NCI-H2196 treated with DMSO at 0.1 percent for 48 hours (cell line): ENCODE data around the gene GRM6.

Experiments
- DNase-seq: peaks from one replicate; lab custom pipeline; 2025; ENCODE audit not compliant: unreplicated experiment; lab: John Stamatoyannopoulos, UW

GRM6 gene

DNA sequence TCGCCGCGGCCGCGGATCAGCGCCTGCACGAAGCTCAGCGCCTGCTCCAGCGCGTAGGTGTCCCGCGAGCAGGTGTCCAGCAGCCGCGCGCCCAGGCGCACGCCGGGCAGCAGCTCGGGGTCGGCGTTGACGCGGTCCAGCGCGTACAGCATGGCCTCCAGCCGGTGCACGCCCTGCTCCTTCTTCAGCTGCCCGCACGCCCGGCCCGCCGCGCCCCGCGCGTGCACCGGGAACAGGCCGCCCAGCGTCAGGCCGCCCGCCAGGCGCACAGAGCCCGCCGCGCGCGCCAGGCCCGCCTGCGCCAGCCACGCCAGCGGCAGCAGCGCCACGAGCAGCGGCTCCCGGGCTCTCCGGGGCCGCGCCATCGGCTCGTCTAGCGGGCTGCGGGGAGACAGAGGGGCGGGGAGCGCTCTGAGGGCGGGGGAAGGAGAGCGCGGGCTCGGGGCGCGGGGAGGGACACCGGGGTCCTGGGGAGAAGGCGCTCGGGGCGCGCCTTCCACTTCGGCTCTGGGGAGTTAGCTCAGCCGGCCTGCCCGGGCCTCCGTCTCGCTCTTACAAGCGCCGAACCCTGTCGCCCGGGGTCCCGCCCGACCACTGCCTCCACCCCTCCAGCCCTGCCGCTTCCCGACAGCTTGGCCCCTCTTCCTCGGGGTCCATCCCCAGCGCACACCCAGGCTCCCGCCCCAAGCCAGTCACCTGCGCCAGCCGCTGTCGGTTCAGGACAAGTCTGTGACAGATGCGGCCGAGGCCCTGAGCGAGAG lies at the start of gene GRM6:
TSS of gene GRM6 (minus strand) at position 741 of the 761 bp plus-strand sequence. CDS start at position 365, 376 bp downstream.
- DNase-seq = no peak

DNA sequence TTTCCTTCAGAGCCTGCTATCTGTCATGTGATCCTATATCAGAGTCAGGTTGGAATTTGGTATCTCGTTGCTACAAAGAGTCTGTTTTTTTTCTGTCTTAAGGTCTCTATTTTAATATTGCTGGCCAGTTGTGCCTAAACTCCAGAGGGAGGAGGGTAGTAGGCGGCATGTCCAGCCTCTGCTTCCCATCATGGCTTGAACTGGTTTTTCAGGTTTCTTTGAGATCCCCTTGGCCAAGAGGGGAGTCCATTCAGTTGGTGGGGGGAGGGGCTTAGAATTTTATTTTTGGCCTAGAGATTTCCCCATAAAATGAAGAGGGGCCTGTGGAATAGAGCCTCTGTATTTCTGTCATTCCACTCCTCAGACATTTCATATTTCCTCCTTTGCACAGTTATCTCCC lies 49.6 kb upstream of the GRM6 start:
- DNase-seq = no peak

DNA sequence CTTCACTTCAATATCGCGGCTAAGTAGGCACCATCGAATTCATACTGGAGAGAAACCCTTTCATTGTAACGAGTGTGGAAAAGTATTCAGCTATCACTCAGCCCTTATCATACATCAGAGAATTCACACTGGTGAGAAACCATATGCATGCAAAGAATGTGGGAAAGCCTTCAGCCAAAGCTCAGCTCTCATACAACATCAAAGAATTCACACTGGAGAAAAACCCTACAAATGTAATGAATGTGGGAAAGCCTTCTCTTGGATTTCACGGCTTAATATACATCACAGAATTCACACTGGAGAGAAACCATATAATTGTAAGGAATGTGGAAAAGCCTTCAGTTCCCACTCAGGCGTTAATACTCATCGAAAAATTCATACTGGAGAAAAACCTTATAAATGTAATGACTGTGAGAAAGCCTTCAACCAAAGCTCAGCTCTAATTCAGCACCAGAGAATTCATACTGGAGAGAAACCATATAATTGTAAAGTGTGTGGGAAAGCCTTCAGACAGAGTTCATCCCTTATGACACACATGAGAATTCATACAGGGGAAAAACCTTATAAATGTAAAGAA lies 38.0 kb upstream of the GRM6 start:
- no peak for DNase-seq

DNA sequence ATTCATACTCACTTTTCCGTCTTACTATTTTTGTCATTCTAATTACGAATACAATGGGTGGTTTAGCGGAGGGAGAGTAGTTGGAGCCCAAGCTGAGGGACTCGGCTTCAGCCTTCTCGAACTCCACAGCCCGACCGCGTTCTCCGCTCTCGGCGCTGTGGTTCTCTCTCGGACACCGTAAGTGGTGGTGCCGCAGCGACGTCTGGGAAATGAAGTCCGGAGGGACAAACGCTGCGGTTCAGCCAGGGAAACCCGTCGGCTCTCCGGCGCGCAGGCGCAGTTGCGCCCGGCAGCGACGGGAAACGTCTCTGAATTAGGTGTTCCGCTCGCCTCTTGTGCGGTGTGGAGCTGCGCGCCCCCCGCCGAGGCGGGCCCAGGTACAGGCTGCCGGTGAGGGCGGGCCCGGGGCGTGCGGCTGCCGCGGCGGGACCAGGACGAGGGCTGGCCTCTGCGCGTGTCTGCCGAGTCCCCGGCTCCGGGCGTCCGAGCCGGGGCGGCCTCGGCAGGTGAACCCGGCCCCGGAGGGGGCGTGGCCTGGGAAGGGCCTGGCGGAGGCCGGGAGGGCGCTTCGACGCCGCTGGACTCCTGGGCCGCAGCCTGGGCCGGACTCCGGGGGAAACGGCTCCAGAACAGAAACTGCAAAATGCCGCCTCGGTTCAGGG lies 28.5 kb upstream of the GRM6 start, which contains the start of gene ZNF879:
TSS of gene ZNF879 (plus strand) at position 277 of the 662 bp plus-strand sequence. CDS start 1,201 bp downstream, outside the sequence.
- no peak for DNase-seq

DNA sequence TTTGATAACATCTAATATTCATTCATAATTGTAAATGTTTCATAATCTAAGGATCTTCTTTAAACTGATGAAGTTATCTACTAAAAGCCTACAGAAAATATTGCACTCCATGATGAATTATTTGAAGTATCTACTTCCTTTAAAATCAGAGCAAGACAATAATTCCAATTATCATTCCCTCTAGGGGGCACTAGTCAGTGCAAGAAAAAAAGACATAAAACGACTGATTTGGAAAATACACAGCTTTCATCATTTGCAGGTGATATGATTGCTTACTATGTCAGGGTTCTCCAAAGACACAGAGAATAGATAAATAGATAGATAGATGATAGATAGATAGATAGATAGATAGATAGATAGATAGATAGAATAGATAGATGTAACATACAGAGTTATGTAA lies 13.5 kb upstream of the GRM6 start:
- no peak for DNase-seq

DNA sequence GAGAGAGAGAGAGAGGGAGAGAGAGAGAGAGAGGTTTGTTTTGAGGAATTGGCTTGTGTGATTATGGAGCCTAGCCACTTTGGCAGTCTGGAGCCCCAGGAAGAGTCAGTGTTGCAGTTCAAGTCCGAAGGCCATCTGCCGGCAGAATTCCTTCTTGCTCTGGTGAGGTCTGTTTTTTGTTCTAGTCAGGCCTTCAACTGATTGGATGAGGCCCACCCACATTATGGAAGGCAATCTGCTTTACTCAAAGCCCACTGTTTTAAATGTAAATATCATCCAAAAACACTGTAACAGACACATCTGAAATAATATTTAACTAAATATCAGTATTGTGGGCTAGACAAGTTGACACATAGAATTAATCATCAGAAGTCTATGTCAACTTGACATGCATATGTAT lies 11.4 kb upstream of the GRM6 start:
- DNase-seq = no peak

DNA sequence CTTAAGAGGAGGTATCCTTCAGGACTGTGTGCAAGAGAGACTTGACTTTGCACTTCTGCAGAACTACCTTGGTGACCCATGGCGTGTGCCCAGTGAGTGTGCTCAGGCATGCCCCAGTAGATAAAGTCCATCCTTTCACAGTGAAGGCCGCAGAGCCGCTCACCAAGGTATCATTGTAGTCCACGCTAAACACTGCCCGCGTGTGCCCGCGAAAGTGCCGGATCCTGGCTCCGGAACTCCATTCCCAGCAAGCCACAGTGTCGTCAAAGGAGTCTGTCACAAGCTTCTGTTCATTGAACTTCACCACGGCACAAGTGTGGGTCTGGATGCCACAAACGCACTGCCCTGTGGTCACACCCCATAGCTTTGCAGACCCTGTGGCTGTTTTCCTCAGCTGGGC lies 3.3 kb upstream of the GRM6 start:
- no peak for DNase-seq

DNA sequence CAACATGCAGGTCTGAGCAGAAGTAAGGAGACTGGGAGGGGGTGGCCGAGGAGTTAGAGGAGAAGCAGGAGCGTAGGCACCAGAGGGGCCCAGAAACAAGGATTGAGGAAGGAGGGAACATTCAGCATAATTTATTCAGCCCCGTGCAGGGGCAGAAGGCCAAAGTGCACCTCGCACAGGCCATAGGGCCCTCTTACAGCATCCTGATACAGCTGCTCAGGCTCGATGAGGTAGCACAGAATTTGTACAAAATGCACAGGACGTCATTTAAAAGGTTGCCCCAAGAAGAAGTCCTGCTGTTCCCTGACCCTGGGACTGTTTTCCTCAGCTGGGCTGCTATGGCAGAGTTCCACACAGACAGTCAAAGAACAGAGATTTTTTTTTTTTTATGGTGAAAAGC lies 2.1 kb upstream of the GRM6 start:
- no peak for DNase-seq

DNA sequence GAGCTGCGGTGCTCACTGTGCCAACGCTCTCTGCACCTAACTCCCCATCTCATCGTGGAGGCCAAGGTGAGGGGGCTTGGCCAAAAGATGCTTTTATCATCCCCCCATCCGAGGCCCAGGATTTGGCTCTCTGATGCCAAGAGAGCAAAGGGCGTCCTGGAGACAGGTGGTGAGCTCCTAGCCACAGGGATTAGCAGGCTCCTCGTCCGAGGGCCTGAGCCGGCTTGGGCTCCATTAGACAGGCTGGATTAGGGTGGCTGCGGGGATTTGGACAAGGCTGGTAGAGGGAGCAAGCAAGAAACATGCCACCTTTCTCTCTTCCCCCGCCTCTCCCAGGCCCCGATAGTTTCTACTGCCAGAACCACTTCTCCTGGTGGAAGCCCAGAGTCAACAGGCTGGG lies 1.0 kb upstream of the GRM6 start:
- DNase-seq = no peak

DNA sequence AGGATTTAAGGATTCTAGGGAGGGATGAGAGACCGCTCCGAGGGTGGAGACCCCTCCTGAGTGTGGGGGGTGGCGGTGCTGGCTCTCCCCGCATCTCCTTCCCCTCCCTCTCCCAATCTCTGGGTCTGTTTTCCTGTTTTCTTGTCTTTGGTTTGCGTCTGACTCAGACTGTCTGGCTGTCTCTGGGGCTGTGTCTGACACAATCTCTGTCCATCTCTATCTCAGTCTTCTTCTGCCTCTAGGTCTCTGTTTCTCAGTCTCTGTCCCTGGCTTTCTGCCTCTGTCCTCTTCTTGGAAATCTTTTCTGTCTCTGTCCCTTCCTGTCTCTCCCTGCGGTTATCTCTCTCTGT lies 196 bp upstream of the GRM6 start:
- DNase-seq = no peak

DNA sequence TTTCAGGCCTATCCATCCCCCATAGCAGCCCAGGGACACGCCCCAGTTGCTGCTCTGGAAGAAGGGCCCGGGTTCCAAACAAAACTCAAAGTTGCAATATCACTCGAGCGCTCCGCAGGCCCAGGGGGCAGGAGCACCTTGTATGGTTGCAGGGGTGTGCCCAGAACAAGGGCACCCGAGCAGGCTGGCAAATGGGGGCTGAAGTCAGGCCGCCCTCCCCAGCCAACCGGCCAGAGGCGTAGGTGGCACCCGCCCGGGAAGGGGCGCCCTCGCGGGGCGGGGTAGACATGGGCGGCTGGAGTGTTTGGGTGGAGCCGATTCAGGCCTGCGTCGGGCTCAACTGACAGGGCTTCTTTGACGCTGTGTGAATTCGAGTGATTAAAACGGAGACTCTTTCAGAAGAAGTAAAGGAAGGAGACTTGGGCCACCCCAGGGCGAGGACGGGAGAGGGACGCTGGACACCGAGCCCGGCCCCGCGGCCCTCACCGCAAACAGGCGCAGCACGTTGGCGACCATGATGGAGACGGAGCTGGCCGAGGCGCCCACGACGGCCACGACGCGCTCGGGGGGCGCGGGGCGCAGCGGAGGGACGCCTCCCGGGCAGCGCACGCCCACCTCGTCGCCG lies 1.1 kb downstream of the GRM6 start:
- no peak for DNase-seq

DNA sequence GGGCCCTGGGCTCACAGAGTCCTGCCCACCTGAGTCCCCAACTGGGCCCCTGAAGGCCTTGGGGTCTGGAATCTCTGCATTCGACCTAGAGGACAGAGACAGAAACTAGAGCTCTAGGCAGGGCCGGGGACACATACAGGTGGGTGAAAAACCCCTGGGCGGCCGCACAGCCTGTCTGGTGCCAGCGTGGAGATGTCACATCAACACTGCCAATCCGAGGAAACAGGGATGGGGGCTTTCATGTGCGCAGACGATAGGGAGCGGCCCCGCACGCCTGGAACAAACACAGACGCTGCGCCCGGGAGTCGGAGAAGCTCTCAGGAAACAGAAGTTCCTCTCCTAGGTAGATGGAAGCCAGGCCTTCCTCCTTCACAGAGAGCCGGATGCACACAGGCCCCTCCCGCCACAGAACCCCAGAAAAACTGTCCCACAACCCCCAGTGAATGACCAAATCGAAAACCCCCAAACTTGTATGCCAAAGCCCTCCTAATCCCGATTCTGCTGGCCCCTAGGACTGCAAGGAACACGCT lies 1.8 kb downstream of the GRM6 start:
- no peak for DNase-seq

DNA sequence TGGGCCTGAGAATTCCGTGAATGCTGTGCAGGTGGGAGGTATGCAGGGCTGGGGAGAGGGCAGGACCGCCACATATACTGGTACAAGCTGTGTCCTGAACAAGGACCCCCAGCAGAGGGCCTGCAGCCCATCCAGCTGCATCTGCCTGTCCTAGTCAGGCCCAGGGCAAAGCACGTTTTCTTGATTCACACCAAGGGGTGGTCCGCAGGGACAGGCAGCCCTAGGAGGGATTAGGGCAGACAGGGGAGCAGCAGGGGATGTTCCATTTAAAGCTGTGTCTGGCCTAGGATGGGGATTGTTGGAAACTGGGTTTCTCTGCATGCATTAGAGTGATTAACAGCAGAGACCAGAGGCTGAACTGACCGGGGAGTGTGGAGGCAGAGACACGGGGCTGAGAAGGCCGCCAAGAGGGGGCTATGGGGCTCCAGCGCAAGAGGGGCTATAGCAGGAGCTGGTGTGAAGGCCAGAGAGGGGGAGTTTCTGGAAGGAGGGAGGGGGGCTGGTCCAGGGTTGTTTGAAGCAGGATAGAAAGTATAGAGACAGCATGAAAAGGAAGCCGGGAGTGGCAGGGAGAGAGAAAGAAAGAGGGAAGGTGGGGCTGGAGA lies 2.7 kb downstream of the GRM6 start:
- no peak for DNase-seq

DNA sequence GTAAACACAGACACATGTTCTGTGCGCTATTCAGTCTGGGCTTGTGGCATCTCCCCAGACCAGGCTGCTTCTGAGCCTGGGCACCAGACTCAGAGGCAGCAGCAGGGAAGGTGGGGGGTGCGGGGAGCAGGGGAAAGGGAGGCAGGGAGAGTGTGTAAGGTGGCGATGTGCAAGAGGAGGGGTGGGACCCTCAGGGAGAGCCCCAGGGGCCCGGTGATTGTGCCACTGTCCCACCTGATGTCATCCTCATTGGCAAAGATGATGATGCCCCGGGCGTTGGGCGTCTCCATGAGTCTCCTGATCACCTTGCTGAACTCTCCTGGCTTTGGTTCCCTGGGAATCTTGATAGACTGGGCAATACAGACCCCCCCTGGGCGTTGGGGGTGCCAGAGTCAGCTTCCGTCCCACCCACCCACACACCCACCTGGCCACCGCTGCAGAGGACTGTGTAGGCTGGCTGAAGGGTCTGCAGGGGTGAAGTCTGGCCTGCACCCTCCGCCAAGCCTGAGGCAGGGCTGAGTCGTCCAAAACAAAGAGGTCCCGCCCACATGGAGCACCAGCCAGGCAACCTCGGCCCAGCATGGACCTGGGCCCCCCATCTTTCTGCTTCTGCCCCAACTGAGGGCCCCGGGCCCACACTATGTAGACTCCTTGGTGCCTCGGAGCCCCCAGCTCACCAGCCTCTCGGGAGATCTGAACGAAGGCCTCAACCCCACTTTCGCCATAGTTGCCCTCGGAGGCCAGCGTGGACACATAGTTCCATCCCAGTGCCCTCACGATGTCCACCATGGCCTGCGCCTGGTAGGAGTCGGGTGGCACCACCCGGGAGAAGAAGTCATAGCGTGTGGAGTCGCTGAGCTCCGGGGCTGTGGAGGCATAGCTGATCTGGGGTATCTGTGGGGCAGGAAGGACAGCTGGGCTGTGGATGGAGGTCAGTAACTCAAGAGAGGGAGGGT lies 3.7 kb downstream of the GRM6 start:
- DNase-seq = no peak

DNA sequence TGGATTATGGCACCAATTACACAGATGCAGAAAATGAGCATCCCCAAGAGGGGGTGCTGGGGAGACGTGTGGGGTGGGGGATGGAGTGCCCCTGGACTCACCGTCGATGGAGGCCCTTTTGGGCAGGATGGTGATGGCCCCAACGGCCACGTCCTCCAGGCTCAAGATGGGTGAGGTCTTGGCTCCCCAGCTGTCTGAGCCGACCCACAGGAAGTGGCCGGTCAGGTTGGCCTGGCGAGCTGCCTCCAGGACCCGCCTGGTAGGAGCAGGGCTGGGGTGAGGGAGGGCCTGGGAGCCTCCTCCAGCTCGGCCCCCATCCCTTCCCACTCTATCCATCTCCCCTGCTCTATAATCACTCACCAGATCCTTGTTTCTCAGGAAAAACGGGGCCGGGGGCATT lies 4.6 kb downstream of the GRM6 start:
- DNase-seq = no peak

DNA sequence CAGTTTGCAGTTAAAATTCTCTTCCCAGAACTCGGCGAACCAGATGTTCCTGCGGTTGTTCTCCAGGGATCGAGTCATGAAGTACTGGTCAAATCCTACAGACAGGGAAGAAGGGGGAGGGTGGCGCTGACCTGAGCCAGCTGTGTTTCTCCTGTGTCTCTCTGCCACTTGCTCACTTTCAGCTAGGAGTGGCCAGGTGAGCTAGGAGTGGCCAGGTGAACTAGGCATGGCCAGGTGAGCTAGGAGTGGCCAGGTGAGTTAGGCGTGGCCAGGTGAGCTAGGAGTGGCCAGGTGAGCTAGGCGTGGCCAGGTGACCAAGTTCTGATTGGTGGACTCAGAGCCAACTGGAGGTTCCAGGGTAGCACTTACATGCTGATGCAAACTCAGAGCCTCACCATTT lies 5.8 kb downstream of the GRM6 start:
- no peak for DNase-seq

DNA sequence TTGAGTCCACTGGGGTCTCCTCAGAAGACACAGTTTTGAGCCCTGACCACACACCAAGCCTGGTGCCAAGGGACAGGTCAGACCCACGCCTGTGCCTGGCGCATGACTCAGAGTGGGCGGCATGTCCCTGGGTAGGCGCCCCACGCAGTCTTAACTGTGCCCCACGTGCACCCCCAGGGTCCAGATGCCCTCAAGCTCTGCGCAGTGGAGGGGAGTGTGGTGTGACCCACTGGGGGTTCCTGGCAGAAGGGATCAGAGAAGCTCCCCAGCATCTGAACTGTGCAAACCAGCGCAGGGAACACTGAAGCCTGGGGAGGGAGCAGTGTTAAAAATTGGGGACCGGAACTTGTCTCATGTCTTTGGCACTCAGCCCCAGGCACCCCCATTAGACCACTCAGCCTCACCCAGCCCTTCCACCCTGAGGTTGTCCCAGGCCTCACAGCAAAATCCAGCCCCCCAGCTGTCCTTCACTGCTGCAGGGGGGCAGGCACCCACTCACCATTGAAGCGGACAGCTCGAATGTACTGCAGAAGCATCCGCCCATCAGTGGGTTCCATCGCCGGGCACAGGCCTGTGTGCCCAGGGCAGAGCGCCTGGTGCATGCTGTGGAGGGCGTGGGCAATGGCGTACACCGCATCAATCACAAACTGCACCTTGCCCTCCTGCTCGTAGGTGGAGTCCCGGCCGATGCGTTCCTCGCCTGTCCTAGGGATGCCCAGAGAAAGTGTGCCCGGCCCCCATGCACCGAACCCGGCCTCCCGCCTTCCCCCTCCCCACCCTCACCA lies 6.5 kb downstream of the GRM6 start:
- DNase-seq = no peak

DNA sequence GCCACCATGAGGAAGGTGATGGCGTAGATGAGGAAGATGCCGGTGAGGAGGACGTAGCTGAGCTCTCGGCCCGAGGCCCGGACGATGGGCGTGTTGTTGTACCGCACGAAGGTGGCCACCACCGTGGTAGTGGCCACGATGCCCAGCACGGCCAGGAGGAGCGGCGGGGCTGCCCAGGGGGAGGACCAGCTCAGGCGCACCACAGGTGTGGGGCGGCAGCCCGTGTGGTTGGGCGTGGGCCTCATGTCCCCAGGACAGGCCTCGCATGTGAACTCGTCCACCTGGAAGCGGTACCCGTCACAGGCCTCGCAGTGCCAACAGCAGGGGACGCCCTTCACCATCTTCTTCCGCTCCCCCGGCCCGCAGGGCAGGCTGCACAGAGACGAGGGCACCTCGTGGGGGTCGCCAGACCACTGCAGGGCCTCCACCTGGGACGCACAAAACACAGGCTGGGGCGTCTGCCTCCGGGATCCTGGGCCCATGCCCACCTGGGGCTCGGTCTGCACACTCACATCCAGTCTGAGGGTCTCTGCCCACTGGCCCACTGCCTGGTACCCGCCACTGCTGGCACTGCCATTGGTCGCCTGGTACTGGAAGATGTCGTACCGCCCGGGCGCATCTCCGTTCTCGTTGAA lies 8.7 kb downstream of the GRM6 start:
- DNase-seq = no peak
